Measurements from ENCODE around the gene SLIT3. TPM values are rescaled to one million over a fixed set of nuclear protein-coding genes. Genes with fewer than 3 reads are reported as not detected.

The SLIT3 gene
- total RNA-seq, 1 experiment from 2014 or later = 0.44 TPM

- DNase-seq = peak; percentile 38
- H3F3A ChIP-seq (ENCODE audit: low read length, unreplicated experiment) = no peaks in the 10 kb centered on the region
- H3K79me2 ChIP-seq (ENCODE audit: low read length) = no peaks in the 10 kb centered on the region
- no peaks in the 10 kb centered on the region for H3K4me1 ChIP-seq (ENCODE audit: insufficient read depth, low read length)
- TF ChIP-seq CTCF (conservative IDR thresholded peaks at IDR 0.05; ENCODE audit: low read depth, low read length) = no peak
- TF ChIP-seq EZH2 (IDR thresholded peaks at IDR 0.05; ENCODE audit: low read length, unreplicated experiment) = no peak
- TF ChIP-seq EZH2phosphoT487 (IDR thresholded peaks at IDR 0.05; ENCODE audit: borderline replicate concordance, low read length) = no peak
- BruUV-seq (replicated peaks) = no TSS peak
- H3K9me3 ChIP-seq (ENCODE audit: low read length) = no peaks in the 10 kb centered on the region
- H3K27me3 ChIP-seq (ENCODE audit: low read length) = peaks cover 28% of the 10 kb centered on the region
- no peaks in the 10 kb centered on the region for H3K36me3 ChIP-seq (ENCODE audit: low read depth, low read length)
- no peak overlapping the region for H3K9ac ChIP-seq (ENCODE audit: low read length)
- CTCF ChIA-PET = interaction anchor here (0.6 kb wide), 1 partner anchor 630 kb away, joined by 3 read pairs; no protein-coding TSS in a partner anchor
- no peak overlapping the region for H2AFZ ChIP-seq (ENCODE audit: low read length)
- intact Hi-C loops (cut with micrococcal nuclease) = loop anchor here (5.0 kb wide), 1 partner anchor 754 kb away; no protein-coding TSS in a partner anchor
- no peaks in the 10 kb centered on the region for H3K9me2 ChIP-seq (replicated peaks; ENCODE audit: low read length)
- ATAC-seq = peak; percentile 46
- no peaks in the 10 kb centered on the region for H4K20me1 ChIP-seq (ENCODE audit: low read length)
- POLR2A ChIA-PET (ENCODE audit: unreplicated experiment) = no interaction called here
- no peak overlapping the region for H3K4me3 ChIP-seq (ENCODE audit: low read length)
- no peak overlapping the region for H3K4me2 ChIP-seq (ENCODE audit: low read length)
- H3K27ac ChIP-seq (ENCODE audit: low read length) = no peak overlapping the region
Observed at GRCh38 chr5:168948746-168949145, 352.2 kb downstream of the SLIT3 start.

GRCh38 chr5:168947212-168947868 is 353.6 kb downstream of the SLIT3 start:
- CTCF ChIA-PET = no interaction called here
- H3K4me3 ChIP-seq (ENCODE audit: low read length) = no peak overlapping the region

More at GRCh38 chr5:168947212-168947868, 353.6 kb downstream of the SLIT3 start:
- Histone ChIP-seq H3F3A (ENCODE audit: low read length, unreplicated experiment) (no peaks in the 10 kb centered on the region), H2AFZ (ENCODE audit: low read length) (no peak overlapping the region), H3K4me1 (ENCODE audit: insufficient read depth, low read length) (no peaks in the 10 kb centered on the region), H3K9ac (ENCODE audit: low read length) (no peak overlapping the region), H3K4me2 (ENCODE audit: low read length) (no peak overlapping the region), H4K20me1 (ENCODE audit: low read length) (no peaks in the 10 kb centered on the region), H3K9me2 (replicated peaks; ENCODE audit: low read length) (no peaks in the 10 kb centered on the region), H3K36me3 (ENCODE audit: low read depth, low read length) (no peaks in the 10 kb centered on the region), H3K79me2 (ENCODE audit: low read length) (no peaks in the 10 kb centered on the region), H3K27ac (ENCODE audit: low read length) (no peak overlapping the region), H3K9me3 (ENCODE audit: low read length) (no peaks in the 10 kb centered on the region), H3K27me3 (ENCODE audit: low read length) (peaks cover 14% of the 10 kb centered on the region)
- BruUV-seq (replicated peaks) = no TSS peak
- TF ChIP-seq EZH2 (IDR thresholded peaks at IDR 0.05; ENCODE audit: low read length, unreplicated experiment) (no peak), CTCF (conservative IDR thresholded peaks at IDR 0.05; ENCODE audit: low read depth, low read length) (peak; percentile 87), EZH2phosphoT487 (IDR thresholded peaks at IDR 0.05; ENCODE audit: borderline replicate concordance, low read length) (no peak)
- POLR2A ChIA-PET (ENCODE audit: unreplicated experiment) = no interaction called here
- intact Hi-C loops (cut with micrococcal nuclease) = loop anchor here (5.0 kb wide), 1 partner anchor 755 kb away; no protein-coding TSS in a partner anchor
- peak; percentile 82 for ATAC-seq
- peak; percentile 67 for DNase-seq

Measured in PC-3 (cell line).